GM12892 (cell line): Measurements from ENCODE around the gene EPSTI1.

Experiments used
- DNase-seq: peaks from one replicate; pipeline ENCODE4 v3.0.0; 2011; ENCODE audit not compliant: insufficient read length
- FAIRE-seq: peaks from 2 replicates; lab custom pipeline; 2011; peaks lifted over from hg19 to GRCh38; lab: Jason Lieb, UNC
- POLR2A ChIP-seq: IDR thresholded peaks from 2 replicates; pipeline ENCODE4 v1.6.1; 2011; ENCODE audit warnings: low read depth, low read length, control low read depth
- POLR2AphosphoS5 ChIP-seq: IDR thresholded peaks from 2 replicates; pipeline ENCODE4 v1.6.1; 2011; ENCODE audit warnings: low read depth, low read length, control low read depth
- TAF1 ChIP-seq: IDR thresholded peaks from 2 replicates; pipeline ENCODE4 v1.6.1; 2011; ENCODE audit warnings: low read depth, mild to moderate bottlenecking, control low read depth, low read length, borderline replicate concordance

The EPSTI1 gene

GRCh38 chr13:43023289-43023963, 31.4 kb upstream of the EPSTI1 start, which contains the start of gene DNAJC15:
DNAJC15 (plus strand) TSS chr13:43023586; CDS start chr13:43023627, 41 bp downstream.
- peak; percentile 91 for TF ChIP-seq POLR2A
- TF ChIP-seq POLR2AphosphoS5, result peak; percentile 88
- peak; percentile 75 for TF ChIP-seq TAF1
- FAIRE-seq, result peak; percentile 93

GRCh38 chr13:43022934-43023288, 30.9 kb upstream of the EPSTI1 start:
- FAIRE-seq, result no peak
- no peak for DNase-seq
- TF ChIP-seq POLR2AphosphoS5, result no peak
- TF ChIP-seq TAF1, result no peak
- no peak for TF ChIP-seq POLR2A

More at GRCh38 chr13:43023289-43023963, 31.4 kb upstream of the EPSTI1 start, which contains the start of gene DNAJC15:
- peak; percentile 64 for DNase-seq

- TF ChIP-seq POLR2A (no peak), POLR2AphosphoS5 (no peak), TAF1 (no peak)
- no peak for DNase-seq
- no peak for FAIRE-seq
These were observed 30.1 kb upstream of the EPSTI1 start for GRCh38 chr13:43021926-43022670.

DNA sequence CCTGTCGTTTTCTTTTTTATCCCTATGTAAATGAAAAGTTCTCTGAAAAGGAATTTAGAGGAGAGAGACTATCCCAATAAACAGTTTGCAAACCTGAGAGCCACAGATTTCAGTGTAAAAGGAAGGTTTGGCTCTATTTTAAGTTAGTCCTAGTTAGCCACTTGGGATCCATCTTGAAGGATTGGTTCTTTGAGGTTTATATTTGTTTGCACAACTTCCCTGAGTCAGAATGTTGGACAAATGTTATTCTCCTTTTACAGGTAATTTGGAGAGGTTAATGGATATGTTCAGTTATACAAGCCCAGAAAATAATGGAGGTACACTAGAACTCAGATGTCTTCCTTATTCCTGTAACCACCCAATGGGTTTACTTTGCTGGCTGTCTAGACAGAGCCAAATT, 28.8 kb upstream of the EPSTI1 start:
- FAIRE-seq, result no peak
- DNase-seq, result no peak
- TF ChIP-seq TAF1 (no peak), POLR2AphosphoS5 (no peak), POLR2A (no peak)

- no peak for TF ChIP-seq POLR2A
- no peak for TF ChIP-seq TAF1
- TF ChIP-seq POLR2AphosphoS5, result no peak
- DNase-seq, result no peak
- FAIRE-seq, result no peak
These were observed 27.8 kb upstream of the EPSTI1 start for GRCh38 chr13:43019811-43020210.

- TF ChIP-seq TAF1 (no peak), POLR2AphosphoS5 (no peak), POLR2A (no peak)
- DNase-seq, result no peak
- FAIRE-seq, result no peak
These were observed 24.2 kb upstream of the EPSTI1 start for GRCh38 chr13:43016226-43016625.

DNA sequence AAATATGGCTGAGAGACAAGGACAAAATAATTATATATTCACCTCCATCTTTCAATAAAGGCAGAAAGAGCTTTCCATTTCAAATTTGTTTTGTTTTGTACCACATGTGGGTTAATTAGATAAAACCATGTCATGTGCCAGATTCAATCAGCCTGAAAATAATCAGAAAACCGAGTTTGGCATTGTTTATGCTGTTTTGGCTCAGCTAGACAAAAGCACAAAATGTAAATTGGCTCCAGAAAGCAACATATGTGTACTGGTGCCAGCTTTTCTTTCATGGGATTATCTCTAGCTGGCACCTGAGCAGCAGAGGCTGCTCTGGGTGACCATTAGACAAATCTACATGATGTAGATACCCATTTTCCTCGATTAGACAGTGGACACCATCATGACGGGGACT, 22.1 kb upstream of the EPSTI1 start:
- no peak for FAIRE-seq
- DNase-seq, result no peak
- no peak for TF ChIP-seq POLR2A

- DNase-seq (no peak), FAIRE-seq (no peak)
- no peak for TF ChIP-seq TAF1
- TF ChIP-seq POLR2A, result no peak
- no peak for TF ChIP-seq POLR2AphosphoS5
These were observed 17.5 kb upstream of the EPSTI1 start for GRCh38 chr13:43009506-43009905.

- no peak for DNase-seq
- no peak for FAIRE-seq
These were observed 16.6 kb upstream of the EPSTI1 start for GRCh38 chr13:43008596-43008995.

DNA sequence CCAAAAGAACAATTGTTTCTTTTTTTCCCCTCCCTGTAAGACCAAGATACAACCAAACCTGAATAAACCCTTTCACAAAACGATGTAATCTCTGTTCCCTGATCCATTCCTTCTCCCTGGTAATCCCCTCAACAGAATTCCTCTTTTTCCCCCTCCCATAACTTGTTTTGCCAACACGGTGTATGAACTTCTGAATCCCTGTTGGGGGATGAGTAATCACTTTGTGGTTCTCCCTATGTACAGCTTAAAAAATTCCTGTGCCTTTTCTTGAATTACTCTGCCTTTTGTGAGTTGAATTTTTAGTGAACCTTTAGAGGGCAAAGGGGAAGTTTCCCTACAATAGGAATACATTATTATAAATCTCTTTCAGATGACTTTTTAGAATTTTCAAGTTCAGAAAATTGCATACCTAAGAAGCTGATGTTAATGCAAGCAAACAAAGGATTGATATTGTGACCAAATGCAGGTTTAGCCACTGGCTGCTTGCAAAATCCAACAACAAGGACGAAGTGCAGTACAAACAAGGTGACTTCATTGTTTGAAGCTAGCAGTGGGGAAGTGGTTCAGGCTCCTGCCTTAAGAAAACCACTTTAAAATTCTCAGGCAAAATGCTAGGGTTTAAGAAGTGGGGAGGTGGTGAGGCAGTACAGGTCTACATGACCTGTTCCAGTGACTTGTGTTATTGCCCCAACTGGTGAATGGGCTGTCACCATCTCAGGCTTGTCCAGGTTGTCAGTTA, 15.0 kb upstream of the EPSTI1 start:
- no peak for TF ChIP-seq POLR2A
- no peak for TF ChIP-seq POLR2AphosphoS5
- TF ChIP-seq TAF1, result no peak
- FAIRE-seq (no peak), DNase-seq (no peak)

More at GRCh38 chr13:43008596-43008995, 16.6 kb upstream of the EPSTI1 start:
- TF ChIP-seq POLR2AphosphoS5, result no peak
- no peak for TF ChIP-seq TAF1
- TF ChIP-seq POLR2A, result no peak
